GM23338 (cell line): ENCODE measurements around the gene PAK1.

Experiments used
- CREB1 ChIP-seq: fragments of 250-450 bp; sonication (Bioruptor Pico); IDR thresholded peaks from 2 replicates; pipeline ENCODE4 v1.5.0; 2020; ENCODE audit warnings: low read depth, mild to moderate bottlenecking, moderate library complexity
- CTCF ChIP-seq, 2 experiments: fragments of 200-600 bp in 1 of 2; sonication (generic) in 1 of 2; conservative IDR thresholded peaks; 2 replicates each; pipeline versions ENCODE4 v1.5.1 to v1.6.1; 2016 to 2017; ENCODE audit warnings: antibody characterized with exemption in 2 of 2, low read depth in 2 of 2, mild to moderate bottlenecking in 2 of 2, moderate library complexity in 1 of 2
- EZH2 ChIP-seq: fragments of 200-600 bp; sonication (generic); IDR thresholded peaks from one replicate; pipeline ENCODE4 v1.8.0; 2017; ENCODE audit warnings: antibody characterized with exemption, mild to moderate bottlenecking, low read depth; ENCODE audit not compliant: unreplicated experiment
- EZH2phosphoT487 ChIP-seq: fragments of 200-600 bp; sonication (generic); IDR thresholded peaks from one replicate; pipeline ENCODE4 v1.8.1; 2018; ENCODE audit warnings: antibody characterized with exemption; ENCODE audit not compliant: unreplicated experiment
- JUNB ChIP-seq: IDR thresholded peaks from one replicate; pipeline ENCODE4 v1.6.1; 2016; ENCODE audit warnings: antibody characterized with exemption; ENCODE audit not compliant: unreplicated experiment
- NANOG ChIP-seq: IDR thresholded peaks from 2 replicates; pipeline ENCODE4 v1.6.1; 2016; ENCODE audit warnings: antibody characterized with exemption, borderline replicate concordance
- POLR2AphosphoS5 ChIP-seq: IDR thresholded peaks from 2 replicates; pipeline ENCODE4 v1.6.1; 2016; ENCODE audit warnings: antibody characterized with exemption, low read depth
- STAT1 ChIP-seq: IDR thresholded peaks from one replicate; pipeline ENCODE4 v1.6.1; 2016; ENCODE audit warnings: antibody characterized with exemption; ENCODE audit not compliant: unreplicated experiment
- ZNF331 ChIP-seq: fragments of 250-450 bp; sonication (Bioruptor Pico); IDR thresholded peaks from 2 replicates; pipeline ENCODE4 v1.5.0; 2020; ENCODE audit warnings: low read depth, mild to moderate bottlenecking, moderate library complexity
- TF ChIP-seq, protein P1 (sequence below): IDR thresholded peaks from 2 replicates; pipeline ENCODE4 v1.6.1; 2016; ENCODE audit warnings: antibody characterized with exemption
- TF ChIP-seq, protein P2 (sequence below): IDR thresholded peaks from one replicate; pipeline ENCODE4 v1.6.1; 2018; ENCODE audit warnings: antibody characterized with exemption; ENCODE audit not compliant: unreplicated experiment

GRCh38 chr11:77374108-77374507 lies 99.8 kb downstream of the PAK1 start:
- TF ChIP-seq CTCF (conservative IDR thresholded peaks at IDR 0.05; ENCODE audit: low read depth in 2 of 2): no peak
- TF ChIP-seq, protein P1, sequence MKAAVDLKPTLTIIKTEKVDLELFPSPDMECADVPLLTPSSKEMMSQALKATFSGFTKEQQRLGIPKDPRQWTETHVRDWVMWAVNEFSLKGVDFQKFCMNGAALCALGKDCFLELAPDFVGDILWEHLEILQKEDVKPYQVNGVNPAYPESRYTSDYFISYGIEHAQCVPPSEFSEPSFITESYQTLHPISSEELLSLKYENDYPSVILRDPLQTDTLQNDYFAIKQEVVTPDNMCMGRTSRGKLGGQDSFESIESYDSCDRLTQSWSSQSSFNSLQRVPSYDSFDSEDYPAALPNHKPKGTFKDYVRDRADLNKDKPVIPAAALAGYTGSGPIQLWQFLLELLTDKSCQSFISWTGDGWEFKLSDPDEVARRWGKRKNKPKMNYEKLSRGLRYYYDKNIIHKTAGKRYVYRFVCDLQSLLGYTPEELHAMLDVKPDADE: no peak
- TF ChIP-seq, protein P2, sequence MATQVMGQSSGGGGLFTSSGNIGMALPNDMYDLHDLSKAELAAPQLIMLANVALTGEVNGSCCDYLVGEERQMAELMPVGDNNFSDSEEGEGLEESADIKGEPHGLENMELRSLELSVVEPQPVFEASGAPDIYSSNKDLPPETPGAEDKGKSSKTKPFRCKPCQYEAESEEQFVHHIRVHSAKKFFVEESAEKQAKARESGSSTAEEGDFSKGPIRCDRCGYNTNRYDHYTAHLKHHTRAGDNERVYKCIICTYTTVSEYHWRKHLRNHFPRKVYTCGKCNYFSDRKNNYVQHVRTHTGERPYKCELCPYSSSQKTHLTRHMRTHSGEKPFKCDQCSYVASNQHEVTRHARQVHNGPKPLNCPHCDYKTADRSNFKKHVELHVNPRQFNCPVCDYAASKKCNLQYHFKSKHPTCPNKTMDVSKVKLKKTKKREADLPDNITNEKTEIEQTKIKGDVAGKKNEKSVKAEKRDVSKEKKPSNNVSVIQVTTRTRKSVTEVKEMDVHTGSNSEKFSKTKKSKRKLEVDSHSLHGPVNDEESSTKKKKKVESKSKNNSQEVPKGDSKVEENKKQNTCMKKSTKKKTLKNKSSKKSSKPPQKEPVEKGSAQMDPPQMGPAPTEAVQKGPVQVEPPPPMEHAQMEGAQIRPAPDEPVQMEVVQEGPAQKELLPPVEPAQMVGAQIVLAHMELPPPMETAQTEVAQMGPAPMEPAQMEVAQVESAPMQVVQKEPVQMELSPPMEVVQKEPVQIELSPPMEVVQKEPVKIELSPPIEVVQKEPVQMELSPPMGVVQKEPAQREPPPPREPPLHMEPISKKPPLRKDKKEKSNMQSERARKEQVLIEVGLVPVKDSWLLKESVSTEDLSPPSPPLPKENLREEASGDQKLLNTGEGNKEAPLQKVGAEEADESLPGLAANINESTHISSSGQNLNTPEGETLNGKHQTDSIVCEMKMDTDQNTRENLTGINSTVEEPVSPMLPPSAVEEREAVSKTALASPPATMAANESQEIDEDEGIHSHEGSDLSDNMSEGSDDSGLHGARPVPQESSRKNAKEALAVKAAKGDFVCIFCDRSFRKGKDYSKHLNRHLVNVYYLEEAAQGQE: no peak
- no peak for TF ChIP-seq CREB1 (CRISPR knock-in tag)
- no peak for TF ChIP-seq EZH2phosphoT487
- TF ChIP-seq POLR2AphosphoS5: no peak
- TF ChIP-seq EZH2: no peak
- TF ChIP-seq NANOG: no peak
- TF ChIP-seq JUNB: no peak
- TF ChIP-seq ZNF331: no peak
- no peak for TF ChIP-seq STAT1
